IPS-11a (cell line): ENCODE data around the gene PLCB1.
"Not testable (repeated sequence)": the region's sequence is repeated elsewhere in the genome, so short reads cannot be mapped to it uniquely, and the experiment has no call there.

Source experiments
- H3K4me3 ChIP-seq: one replicate; pipeline ENCODE4 v1.5.1; 2013; ENCODE audit warnings: low read depth, low read length, control low read depth

Gene PLCB1

GRCh38 chr20:8330319-8330784 is 198.3 kb downstream of the PLCB1 start:
- H3K4me3 ChIP-seq = no peak overlapping the region

DNA sequence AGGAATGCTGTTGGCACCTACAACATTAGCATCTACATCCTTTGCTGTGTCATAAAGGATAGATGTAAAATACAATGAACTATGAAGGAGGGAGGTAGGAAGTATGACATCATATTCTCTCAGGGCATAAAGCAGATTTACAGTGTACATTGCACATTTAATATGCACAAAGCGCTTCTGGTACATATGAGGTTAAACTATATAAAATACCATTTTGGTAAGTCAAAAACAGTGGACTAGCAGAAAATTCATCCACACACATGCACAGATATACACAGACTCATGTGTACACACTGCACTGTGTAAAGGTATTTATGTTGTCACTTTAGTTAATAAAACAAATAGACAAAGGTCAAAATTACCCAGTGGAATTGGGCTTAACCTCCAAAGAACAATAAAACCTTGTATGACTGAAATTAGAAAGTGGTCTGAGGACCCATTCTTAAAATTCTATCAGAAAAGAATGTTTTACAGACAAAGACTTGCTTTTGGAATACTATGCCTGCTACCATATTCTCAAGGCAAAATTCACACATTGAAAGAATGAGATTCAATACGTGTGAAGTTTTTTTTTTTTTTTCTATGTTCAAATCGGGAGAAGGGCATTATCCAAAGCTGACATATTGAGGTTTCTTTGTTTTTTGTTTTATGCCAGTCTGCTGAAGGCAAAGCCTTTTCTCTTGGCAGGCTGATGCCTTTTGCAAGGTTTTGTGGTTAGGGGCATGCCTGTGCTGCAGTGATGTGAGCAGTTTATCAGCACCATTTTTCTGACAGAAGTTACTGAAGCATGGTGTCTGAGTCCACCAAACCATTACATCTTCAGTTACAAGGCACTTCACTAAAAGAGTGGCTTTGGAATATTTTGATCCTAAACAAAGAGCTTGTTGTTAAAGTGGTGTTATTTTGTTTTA is 199.0 kb downstream of the PLCB1 start:
- no peak overlapping the region for H3K4me3 ChIP-seq

DNA sequence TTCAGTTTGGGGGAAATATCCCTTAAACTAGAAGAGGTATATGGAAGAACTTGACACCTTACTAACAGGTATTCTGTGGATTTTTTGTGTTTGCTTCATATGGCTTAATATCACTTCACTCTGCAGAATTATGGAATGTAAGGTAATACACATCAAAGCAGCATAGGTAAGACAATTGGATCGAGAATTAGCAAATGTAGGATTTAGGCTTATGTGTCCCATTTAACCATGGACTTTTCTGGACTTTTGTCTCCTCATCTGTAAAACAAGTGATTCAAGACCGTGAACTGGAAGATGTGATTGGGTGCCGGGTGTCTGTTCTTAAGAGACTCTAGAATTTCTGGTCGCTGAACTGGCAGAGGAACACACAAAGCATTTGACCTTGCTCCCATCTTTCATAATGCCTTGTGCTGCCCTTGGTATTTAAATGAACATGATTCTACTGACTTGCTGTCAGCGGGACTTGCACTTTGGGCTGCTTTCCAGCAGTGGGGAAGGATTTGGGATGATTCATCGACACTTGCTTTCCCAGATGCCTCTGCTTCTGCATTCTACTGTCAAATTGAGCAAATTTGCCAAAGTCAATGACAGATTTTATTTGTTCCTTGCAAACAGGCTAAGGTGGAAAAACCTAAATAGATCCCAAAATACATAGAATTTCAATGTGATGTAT is 199.8 kb downstream of the PLCB1 start:
- H3K4me3 ChIP-seq = no peak overlapping the region

DNA sequence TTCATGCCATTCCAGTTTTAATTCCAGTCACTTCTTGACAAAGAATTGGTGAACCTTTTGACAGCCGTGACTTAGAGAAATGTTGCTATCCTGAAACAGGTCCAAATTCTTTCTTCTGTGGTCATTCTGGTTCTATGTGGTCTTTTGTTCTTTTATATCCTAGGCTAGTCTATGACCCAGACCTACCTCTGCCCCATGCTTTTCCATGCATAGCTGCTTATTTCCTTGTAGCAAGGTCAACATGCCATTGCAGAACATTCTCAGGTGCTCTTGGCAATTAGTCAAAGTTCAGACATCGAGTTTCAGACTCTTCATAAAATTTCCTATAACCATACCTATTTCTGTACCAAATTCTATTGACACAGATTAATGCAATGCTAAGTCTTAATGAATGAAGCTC is 202.6 kb downstream of the PLCB1 start:
- no peak overlapping the region for H3K4me3 ChIP-seq

GRCh38 chr20:8335059-8335458 is 203.0 kb downstream of the PLCB1 start:
- H3K4me3 ChIP-seq = no peak overlapping the region

DNA sequence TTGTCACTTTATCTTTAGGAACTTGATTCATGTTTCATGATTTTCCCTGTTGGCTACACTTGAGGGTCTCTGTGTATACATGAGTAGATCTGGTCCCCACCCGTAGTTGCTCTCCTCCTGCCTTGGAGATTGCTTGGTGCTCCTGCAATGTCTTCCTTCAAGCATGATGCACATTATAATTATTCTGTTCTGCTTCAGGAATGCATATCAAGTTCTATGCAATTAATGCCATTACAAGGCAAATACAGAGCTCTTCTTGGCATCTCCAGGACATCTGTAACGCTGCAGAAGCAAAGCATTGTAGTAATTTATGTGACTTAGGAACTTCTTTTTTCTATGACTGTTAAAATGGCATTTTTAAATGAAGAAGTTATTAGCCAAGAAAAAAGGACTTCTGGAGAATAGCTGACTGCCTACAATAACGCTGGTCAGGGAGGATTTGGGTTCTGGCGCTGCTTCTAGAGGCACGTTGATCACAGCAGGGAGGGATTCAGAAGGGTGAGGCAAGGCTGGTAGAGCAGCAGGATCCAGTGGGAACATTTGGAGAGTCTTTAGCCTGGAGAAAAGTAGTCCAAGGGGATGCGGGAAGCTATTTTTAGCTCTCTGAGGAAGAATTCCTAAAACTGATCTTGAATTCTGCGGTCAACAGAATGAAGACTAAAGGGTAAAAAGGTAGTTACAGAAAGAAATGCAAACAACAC is 203.6 kb downstream of the PLCB1 start:
- no peak overlapping the region for H3K4me3 ChIP-seq

GRCh38 chr20:8339349-8339748 is 207.3 kb downstream of the PLCB1 start:
- H3K4me3 ChIP-seq = no peak overlapping the region

DNA sequence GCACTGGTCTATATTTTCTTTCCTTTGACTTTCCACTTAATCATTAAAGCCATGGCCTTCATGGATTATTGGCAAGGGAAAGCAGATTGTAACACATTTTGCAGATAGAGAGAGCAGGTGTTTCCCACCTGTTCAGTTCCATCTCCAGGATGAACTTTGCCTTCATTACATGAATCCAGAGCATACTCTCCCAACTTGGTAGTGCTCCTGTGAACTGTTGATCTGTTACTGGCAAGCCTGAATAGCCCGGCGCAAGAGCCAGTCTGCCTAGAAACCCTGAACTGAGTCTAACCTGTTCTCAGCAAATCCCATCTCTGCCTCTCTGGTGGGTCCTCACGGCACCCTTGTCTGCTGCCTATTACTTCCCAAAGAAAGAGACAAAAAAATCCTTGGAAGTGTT is 210.3 kb downstream of the PLCB1 start:
- no peak overlapping the region for H3K4me3 ChIP-seq

DNA sequence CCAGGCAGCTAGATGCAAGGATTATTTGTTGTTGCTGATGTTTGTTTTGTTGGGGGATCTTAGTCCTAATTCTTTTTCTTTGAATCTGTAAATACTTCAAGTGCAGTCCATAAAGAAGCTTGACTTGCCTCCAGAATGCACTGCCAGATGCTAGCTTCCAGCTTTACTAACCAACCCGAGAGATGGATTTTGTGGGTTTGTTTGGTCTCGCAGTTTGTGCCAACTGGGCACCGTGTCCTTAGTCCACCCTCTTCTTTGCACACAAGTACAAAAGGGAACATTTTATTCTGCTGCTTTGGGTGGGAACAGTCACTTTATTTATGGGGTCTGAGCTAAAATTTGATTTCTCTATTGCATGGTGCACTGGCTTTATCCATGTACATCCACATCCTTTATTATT is 212.0 kb downstream of the PLCB1 start:
- H3K4me3 ChIP-seq = no peak overlapping the region

GRCh38 chr20:8344631-8345030 is 212.6 kb downstream of the PLCB1 start:
- no peak overlapping the region for H3K4me3 ChIP-seq

DNA sequence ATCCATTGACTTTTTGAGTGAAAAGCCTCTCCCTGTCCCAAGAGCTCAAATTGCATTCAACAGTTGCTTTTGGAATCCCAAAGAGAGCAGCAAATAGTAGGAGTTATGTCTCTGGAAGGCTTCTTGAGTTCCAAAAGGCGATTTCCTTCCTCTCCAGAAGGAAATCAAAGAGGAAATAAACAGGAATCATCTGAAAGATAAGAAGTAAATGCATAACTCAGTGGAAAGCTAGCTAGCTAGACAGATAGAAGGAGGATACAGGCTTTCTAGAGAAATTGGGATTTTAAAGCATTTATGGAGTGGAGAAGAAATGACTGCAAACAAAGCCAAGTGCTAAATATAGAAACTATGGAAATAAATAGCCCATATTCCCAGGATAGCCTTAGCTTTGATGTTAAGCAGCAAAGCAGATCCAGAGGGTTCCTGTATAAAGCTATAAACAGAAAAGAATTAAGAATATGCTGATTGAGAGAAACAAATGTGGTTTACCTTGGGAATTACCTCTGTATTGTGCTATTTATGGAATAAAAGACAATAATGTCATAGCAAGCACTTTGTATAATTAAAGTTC is 214.7 kb downstream of the PLCB1 start:
- no peak overlapping the region for H3K4me3 ChIP-seq

DNA sequence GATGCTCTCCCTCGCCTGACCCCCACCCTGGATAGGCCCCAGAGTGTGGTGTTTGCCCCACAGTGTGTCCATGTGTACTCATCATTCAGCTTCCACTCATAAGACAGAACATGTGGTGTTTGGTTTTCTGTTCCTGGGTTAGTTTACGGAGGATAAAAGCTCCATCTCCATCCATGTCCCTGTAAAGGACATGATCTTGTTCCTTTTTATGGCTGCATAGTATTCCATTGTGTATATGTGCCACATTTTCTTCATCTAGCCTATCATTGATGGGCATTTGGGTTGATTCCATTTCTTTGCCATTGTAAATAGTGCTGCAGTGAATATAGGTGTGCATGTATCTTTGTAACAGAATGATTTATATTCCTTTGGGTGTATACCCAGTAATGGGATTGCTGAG is 218.2 kb downstream of the PLCB1 start:
- not testable (repeated sequence) for H3K4me3 ChIP-seq

DNA sequence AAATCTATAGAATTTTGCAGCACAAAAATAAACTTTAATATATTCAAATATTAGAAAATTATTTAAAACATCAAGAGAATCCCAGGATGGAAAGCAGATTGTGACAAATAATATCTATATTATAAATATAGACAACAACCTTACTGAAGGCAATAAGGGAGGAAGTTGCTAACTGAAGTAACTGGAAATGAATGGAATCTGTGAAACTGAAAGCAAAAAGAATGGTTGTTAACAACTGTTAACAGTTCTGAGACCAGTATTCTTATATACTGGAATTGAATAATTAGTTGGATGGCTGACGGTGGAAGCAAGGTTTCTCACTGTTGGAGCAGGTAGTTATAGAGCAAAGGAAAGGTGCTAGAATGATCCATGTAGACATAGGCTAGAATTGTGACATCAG is 220.4 kb downstream of the PLCB1 start:
- H3K4me3 ChIP-seq = no peak overlapping the region

DNA sequence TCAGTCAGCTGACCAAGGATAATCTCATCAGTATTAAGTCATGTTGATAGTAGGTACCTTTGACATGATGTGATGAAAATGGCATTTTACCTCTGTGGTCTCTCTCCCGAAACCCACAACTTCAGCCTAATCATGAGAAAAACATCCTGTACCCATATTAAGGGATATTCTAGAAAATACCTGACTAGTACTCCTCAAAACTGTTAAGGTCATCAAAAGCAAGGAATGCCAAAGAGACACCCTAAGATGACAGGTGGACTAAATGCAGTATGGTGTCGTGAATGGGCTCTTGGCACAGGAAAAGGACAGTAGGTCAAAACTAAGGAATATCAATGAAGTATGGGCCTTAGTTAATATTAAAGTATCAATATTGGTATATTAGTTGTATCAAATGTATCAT is 221.4 kb downstream of the PLCB1 start:
- no peak overlapping the region for H3K4me3 ChIP-seq

DNA sequence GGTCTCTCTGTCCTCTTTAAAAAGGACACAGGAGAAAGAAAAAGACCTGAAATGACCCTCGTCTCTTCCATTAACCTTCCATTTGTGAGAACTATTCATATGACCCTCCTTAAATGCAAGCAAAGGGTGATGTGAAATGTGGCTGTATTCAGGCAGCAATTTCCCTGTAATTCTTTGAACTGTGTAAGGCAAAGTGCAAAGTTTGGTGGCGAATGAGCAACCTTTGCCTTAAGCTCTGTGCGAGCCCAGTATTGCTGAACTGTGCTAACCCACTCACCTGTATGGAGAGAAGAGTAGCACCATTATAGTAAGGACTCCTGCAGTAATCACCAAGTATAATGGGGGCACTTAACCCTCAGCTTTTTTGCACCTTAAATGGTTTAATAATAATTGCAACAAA is 223.4 kb downstream of the PLCB1 start:
- no peak overlapping the region for H3K4me3 ChIP-seq

DNA sequence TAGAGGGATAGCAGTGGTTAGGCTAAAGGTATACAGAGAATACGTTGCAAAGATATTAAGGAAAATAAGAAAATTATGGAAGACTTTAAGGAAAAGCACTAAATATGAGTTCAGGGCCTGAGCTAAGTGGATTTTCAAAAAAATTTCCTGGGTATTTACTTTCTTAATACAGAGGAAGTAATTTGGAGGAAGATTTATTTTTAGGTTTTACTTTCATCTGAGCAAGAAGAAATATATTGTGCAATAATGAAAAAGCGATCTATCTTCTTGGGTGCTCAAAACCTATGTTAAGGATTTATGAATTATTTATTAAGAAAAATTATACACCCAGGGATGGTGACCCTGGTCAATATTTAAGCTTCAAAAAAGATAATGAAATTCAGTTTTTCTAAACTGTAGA is 224.7 kb downstream of the PLCB1 start:
- H3K4me3 ChIP-seq = no peak overlapping the region

GRCh38 chr20:8357703-8358102 is 225.6 kb downstream of the PLCB1 start:
- H3K4me3 ChIP-seq = no peak overlapping the region

DNA sequence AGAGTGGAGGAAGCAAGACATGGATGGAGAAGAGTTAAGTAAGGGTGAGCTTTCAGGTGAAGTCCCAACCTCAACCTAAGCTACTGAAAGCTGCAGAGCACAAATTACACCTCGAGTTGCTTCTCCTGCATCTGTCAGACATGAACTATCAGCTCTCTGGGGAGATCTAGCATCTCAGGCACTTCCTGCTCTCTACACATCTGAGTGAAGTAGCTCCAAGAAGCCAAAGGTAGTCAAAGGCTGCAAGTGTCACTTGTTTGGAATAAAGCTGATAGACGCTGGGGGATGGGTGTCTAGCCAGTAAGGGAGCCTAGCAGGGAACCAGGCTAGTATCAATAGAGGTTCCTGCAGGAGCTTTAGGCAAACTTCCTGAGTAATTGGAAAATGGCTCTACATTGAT is 228.0 kb downstream of the PLCB1 start:
- H3K4me3 ChIP-seq = no peak overlapping the region

GRCh38 chr20:8361006-8361652 is 229.1 kb downstream of the PLCB1 start:
- no peak overlapping the region for H3K4me3 ChIP-seq

- H3K4me3 ChIP-seq = no peak overlapping the region
Observed at GRCh38 chr20:8361779-8362178, 229.7 kb downstream of the PLCB1 start.

- H3K4me3 ChIP-seq = no peak overlapping the region
Observed at GRCh38 chr20:8362457-8362856, 230.4 kb downstream of the PLCB1 start.
